GM21737 (cell line): ENCODE measurements around the gene EIF5A2.
"Not testable (repeated sequence)": the region's sequence is repeated elsewhere in the genome, so short reads cannot be mapped to it uniquely, and the experiment has no call there.

Experiments
- ATAC-seq: cut with Tn5 transposase; IDR thresholded peaks from one replicate; pipeline ENCODE4 v1.9.1; 2021; ENCODE audit warnings: mild to moderate bottlenecking, moderate library complexity; ENCODE audit not compliant: unreplicated experiment

The EIF5A2 gene

DNA sequence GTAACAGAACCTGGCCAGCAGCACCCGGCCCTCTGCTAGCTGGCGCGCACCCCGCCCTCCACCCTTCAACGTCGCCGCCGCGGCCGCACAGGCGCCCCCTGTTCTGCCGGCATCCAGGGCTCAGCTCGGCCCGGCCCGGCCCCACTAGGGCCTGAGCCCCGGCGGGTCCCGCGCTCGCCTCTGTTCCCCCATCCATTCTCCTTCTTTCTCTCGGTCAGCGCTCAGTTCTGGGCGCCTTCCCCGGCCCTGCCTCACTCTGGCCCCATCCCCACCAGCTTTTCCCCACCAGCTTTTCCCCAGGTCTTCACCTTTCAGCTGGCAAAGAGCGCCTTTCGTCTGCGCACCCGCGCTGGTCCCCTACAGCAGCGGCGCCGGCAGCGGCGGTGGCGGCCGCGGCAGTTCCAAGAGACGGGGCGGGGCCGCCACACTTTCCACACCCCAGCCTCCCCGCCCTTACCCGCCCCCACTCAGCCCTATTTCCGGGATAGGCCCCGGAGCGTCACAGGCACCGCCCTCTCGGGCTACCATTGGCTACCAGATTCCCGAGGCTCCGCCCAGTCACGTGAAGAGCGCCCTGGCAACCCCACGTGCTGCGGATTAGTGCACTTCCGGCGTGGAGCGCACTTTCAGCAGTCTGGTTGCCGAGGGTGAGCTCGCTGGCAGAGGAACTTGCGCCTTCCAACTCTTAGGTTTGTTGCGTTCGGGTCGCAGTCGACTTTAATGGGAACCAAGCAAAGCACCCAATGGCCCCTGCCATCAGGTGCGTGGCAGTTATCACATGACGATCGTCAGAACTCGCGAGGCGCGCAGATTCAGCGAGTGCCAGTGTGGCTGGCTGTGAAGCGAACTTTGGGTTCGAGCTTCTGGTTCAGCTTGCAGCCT is at the start of gene EIF5A2:
EIF5A2 (minus strand) TSS at position 403 of the 882 bp plus-strand sequence. CDS start 831 bp downstream, outside the sequence.
- ATAC-seq = peak; percentile 95

DNA sequence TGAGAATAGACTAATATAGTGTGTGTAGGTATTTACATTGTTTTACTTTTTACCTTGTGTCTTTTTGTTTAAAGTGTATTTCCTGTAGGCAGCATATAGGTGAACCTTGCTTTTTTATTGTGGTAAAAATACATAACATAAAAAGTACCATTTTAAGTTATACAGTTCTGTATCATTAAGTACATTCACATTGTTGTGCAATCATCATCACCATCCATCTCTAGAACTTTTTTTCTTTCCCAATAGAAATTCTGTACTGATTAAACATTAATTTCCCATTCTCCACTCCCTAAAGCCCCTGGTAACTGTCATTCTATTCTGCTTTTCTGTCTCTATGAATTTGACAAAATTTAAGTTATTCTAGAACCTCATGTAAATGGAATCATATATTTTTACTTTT is 48.2 kb upstream of the EIF5A2 start:
- ATAC-seq = no peak

DNA sequence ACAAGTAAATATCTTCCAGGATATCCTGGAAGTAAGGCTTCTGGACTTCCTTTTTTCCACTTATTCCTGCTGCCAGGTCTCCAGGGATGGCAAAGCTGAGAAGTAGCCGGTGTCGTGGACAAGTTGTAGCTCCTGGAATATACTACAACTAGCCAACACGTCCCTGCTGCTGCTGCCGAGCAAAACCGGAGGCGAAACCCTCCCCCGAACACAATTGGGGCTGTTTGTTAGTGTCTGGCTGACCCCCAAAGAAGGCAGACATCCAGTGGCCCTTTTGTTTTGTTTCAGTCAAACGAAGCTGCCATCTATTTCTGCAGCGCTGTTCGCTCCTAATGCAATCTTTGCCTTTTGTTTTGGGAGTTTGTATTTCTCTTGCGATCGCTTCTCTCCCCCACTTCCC is 45.3 kb upstream of the EIF5A2 start:
- ATAC-seq = no peak

DNA sequence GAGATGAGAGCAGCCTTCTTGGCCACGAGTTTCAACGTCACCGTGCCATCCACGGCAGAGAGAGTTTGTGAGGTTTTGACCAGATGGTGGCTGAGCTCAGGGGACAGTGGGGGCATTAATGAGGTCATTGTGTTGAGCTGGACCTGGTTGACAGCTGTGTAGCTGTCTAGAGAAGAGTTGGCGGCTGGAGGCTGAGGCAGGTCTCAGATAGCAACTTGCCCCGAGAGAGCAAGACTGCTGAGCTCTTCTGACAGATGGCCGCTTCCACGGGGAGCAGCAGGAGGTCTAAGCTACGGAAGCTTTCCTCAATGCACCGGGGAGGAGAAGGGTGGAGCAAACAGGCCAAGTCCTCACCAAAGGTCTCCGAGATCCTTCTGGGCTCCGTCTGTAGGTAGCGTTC is 44.8 kb upstream of the EIF5A2 start:
- ATAC-seq = no peak

DNA sequence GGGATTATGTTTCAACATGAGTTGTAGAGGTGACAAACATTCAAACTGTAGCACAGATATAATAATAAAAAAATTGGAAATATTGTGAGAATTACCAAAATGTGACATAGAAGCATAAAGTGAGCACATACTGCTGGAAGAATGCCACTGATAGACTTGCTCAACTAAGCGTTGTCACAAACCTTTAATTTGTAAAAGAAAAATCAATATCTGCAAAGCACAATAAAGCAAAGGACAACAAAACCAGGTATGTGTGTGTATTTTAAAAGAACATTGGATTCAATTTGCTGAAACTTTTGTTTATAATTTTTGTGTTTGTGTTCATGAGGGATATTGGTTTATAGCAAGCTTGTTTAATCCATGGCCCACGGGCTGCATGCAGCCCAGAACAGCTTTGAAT is 40.8 kb upstream of the EIF5A2 start:
- ATAC-seq = no peak

DNA sequence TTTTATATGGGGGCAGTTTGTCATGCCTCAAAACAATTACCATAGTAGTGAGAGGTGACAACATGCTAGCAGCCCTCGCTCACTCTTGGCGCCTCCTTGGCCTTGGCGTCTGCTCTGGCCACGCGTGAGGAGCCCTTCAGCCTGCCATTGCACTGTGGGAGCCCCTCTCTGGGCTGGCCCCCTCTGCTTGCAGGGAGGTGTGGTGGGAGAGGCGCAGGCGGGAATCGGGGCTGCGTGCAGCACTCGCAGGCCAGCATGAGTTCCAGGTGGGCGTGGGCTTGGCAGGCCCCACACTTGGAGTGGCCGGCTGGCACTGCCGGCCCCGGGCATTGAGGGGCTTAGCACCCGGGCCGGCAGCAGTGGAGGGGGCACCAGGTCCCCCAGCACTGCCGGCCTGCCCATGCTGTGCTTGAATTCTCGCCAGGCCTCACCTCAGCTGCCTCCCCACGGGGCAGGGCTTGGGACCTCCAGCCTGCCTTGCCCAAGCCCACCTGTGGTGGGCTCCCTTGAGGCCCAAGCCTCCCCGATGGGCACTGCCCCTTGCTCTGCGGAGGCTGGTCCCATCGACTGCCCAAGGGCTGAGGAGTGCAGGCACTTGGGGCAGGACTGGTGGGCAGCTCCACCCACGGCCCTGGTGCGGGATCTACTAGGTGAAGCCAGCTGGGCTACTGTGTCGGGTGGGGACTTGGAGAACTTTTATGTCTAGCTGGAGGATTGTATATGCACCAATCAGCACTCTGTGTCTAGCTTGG is 38.8 kb upstream of the EIF5A2 start:
- ATAC-seq = no peak

DNA sequence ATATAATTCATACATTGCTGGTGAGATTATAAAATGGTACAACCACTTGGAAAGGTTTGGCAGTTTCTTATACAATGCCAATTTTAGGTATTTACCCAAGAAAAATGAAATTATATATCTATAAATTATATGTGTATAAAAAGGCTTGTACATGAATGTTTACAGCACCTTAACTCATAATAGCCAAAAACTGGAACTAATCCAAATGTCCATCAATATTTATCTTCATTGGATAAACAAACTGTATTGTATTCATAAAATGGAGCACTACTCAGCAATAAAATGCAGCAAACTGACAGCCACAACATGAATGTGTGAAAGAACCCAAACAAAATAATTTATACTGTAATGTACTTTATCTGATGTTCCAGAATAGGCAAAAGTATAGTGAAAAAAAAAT is 33.6 kb upstream of the EIF5A2 start:
- ATAC-seq = no peak

DNA sequence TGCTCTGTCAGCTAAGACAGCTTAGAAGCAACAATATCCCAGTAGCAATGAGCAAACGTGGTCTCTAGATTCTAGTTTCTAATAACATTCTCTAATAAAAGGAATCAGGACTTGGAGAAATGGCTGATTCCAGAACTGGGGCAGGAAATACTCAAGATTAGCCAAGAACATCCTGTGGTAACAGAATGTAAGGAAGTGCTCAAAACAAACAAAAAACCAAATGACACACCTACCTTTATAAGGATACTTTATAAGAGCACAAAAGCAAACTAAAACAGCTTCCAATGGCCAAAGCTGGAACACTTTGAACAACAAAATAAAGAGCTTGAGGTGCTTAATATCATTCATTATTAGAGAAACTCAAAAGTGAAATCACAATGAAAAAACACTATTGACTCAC is 33.1 kb upstream of the EIF5A2 start:
- no peak for ATAC-seq

DNA sequence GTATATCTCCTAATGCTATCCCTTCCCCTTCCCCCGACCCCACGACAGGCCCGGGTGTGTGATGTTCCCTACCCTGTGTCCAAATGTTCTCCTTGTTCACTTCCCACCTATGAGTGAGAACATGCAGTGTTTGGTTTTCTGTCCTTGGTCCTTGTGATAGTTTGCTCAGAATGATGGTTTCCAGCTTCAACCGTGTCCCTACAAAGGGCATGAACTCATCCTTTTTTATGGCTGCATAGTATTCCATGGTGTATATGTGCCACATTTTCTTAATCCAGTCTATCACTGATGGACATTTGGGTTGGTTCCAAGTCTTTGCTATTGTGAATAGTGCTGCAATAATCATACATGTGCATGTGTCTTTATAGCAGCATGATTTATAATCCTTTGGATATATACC is 24.6 kb upstream of the EIF5A2 start:
- ATAC-seq = not testable (repeated sequence)

DNA sequence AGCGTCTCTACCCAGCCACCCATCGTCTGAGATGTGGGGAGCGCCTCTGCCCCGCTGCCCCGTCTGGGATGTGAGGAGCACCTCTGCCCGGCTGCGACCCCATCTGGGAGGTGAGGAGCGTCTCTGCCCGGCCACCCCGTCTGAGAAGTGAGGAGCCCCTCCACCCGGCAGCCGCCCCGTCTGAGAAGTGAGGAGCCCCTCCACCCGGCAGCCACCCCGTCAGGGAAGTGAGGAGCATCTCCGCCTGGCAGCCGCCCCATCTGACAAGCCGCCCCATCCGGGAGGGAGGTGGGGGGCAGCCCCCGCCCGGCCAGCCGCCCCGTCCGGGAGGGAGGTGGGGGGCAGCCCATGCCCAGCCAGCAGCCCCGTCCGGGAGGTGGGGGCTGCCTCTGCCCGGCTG is 15.1 kb upstream of the EIF5A2 start:
- ATAC-seq = not testable (repeated sequence)

DNA sequence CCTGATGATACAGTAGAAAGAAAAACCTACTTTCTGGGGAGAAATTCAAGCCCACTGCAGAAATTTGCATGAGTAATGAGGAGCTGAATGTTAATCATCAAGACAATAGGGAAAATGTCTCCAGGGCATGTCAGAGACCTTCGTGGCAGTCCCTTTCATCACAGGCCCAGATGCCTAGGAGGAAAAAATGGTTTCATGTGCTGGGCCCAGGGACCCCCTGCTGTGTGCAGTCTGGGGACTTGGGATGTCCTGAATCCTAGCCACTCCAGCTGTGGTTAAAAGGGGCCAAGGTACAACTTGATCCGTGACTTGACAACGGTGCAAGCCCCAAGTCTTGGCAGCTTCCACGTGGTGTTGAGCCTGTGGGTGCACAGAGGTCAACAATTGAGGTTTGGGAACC is 10.3 kb upstream of the EIF5A2 start:
- no peak for ATAC-seq

DNA sequence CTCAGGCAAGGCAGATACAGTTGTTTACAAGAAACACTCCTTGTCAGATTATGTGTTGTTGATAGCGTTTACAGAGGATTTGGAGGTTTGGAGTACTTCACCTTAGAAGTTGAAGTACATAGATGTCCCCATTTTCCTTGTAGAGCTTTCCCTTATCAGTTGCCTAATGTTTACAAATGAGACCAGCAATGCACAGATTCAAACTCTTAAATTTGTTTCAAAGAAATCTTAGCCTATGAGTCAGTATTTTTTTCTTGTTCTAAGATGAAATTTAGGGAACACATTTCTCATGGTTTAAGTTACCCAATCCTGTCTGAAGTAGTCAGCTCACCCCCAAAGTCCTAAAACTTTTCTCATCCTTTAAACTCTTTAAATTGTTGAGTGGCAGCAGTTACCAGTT is 6.3 kb upstream of the EIF5A2 start:
- ATAC-seq = no peak

DNA sequence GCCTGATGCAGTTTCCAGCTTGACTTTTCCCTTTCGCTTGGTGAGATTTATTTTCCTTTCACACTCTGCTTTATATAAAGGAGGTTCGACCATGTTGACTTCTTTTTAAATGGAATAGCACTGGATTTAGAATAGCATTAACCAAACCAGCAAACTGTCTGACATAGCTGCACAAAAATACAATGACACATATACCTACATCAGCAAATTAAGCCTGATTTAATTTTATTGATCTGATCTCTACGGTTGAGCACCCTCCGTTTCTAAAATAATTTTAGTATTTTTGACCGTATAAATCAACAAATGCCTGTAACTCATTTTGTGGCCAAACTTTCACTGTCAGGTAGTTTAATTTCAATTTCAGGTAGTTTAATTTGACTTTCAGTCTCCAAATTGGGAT is 5.8 kb upstream of the EIF5A2 start:
- ATAC-seq = no peak

DNA sequence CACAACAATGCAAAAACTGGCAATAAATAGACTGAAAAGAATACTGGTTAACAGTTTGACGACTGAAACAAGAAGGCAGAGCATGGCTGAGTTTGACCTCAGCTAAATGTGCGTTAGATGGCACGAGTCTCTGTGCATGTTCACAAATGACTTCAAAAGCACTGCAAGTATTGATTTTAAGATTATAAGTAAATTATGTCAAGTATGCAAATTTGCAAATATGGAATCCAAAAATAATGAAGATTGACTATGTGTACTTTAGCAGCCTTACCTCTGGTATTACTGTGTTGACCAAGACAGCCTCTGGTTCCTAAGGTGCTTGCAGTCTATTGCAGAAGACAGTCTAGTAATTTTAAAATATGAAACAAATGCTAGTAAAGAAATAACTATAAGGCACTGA is 2.6 kb upstream of the EIF5A2 start:
- ATAC-seq = no peak

DNA sequence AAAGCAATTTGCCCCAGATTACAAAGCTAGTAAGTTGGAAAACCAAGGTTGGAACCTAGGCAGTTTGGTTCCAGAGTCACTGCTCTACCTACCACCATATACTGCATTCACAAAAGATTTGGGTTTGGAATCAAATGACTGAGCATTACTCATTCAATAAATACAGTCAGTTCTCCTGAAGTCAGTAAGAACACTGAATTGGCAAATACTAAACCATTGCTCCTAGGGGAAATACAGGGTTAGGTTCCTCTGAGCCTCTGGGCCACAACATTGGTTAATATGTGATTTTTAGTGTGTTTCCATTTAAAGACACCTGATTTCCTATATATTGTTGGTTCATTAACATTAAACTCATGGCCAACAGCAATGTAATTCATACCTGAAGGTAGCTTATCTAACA is 2.1 kb upstream of the EIF5A2 start:
- ATAC-seq = no peak

DNA sequence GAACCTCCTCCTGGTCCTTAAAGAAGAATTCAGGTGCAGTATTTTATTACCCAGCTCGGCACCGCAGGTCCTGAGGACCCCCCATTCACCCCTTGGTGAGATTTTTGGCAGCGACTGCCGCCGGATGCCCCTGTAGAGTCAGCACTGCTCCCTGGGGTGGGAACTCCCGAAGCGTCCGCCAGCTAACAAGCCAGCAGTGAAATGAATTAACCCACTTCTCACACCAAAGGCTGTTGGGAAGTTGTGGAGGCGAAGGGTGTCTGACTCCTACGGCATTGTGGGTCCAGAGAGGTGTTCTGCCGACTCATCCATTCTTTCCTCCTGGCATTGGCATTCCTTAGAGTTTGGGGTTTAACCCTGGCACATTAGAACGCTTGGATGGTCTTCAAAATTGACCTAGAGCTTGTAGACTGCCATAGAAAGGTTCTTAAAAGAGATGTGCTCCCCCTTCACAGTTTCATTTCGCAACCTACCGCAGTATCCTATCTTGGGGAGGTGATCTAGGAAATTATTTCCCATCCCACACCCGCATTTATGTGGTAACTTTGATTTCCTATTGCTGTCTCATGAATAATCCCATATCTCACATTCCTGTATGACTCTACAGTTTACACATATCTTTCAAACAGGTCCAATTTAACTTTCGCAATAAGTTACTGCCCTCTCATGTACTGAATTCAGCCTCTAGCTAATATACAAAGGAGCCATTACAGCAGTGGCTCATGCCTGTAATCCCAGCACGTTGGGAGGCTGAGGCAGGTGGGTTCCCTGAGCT is 879 bp upstream of the EIF5A2 start:
- no peak for ATAC-seq

DNA sequence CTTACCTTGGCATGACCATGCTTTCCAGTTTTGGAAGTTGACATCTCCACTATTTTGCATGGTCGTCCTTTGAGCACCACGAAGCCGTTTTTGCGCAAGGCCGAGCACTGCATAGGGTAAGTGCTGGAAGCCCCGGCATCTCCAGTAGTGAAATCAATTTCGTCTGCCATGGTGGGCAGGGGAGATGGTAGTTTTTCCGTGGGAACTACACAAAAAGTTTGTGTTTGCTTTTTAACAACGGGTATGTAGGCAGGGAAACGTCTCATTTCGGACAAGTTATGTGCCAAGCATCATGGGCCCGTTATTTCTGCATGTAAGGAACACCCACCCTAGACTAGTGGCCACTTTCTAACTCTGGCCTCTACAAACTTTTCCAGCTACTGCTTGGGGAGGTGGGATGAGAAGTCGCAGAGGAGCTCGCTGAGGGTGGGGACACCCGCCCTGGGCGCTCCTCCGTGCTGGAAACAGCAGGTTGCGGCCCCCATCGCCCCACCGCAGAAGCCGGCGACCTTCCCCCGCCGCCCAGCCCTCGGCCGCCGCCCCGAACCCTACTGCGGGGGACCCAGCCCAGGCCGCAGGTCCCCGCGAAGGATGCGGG is 701 bp downstream of the EIF5A2 start:
- ATAC-seq = no peak

DNA sequence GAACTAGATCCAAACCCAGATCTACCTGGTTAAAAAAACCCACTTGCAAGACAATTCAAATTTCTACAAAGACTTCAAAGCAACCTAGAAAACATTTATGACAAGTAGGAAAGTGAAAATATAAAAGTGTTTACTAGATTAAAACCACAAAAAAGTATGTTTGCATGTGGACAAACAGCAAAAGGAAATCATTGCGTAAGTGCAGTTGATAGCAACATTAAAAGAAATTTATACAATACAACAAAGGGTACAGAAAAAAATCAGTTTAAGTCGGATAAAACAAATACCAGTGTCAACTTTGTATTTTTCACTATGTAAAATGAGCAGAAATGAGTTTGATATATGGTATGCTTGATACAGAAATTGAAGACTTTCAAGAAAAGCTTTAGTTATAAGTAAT is 2.6 kb downstream of the EIF5A2 start:
- ATAC-seq = no peak

DNA sequence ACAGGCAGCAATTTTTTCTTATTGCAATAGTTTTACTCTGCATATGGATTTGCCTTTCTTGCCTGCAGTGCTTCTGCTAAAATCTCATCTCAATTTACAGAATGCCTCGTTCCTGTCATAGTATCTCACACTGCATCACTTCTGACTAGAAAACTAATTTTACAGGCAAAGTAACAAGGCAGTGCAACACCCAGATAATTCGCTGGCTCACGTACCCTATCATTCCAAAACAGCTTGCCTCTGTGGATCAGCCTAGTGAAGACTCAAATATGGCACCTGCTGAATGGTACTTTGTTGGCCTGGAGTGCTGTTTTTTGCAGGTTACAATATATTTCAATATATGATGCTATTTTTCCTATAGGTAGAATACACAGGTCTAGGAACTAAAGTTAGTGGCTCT is 5.3 kb downstream of the EIF5A2 start:
- ATAC-seq = no peak

DNA sequence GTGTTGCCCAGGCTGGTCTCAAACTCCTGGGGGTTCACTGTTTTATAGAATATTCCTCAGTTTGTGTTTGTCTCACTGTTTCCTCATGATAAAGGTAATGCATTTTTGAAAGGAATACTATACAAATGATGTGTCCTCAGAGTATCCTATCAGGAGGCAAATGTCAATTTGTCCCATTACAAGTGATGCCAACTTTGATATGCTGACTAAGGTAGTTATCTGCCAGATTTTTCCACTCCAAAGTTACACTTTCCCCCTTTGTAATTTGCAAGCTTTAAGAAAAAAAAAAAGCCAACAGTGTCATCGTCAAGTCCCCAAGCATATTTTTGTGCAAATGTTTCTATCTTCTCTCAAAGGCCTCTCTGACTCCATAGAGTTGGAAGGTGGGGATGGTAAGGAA is 9.0 kb downstream of the EIF5A2 start:
- no peak for ATAC-seq

DNA sequence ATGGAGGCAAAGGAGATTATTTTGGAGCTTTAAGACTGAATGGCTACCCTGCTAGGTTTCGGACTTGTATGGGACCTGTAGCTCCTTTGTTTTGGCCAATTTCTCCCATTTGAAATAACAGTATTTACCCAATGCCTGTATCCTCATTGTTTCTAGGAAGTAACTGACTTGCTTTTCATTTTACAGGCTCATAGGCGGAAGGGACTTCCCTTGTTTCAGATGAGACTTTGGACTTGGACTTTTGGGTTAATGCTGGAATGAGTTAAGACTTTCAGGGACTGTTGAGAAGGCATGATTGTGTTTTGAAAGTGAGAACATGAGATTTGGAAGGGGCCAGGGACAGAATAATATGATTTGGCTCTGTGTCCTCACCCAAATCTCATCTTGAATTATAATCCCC is 10.5 kb downstream of the EIF5A2 start:
- no peak for ATAC-seq
